ENCODE measurements around the gene CNTNAP5.

CNTNAP5 gene

GRCh38 chr2:124836416-124836815 is 811.3 kb downstream of the CNTNAP5 start:
- ATAC-seq = no peak
- TF ChIP-seq ZNF8 (CRISPR knock-in tag; IDR thresholded peaks at IDR 0.05) = no peak
- no peak for TF ChIP-seq ARNTL (CRISPR knock-in tag; IDR thresholded peaks at IDR 0.05; ENCODE audit: borderline replicate concordance, low read depth)
- no peak for TF ChIP-seq CSRNP3 (CRISPR knock-in tag; IDR thresholded peaks at IDR 0.05)
- no peak for TF ChIP-seq ESRRG (CRISPR knock-in tag; IDR thresholded peaks at IDR 0.05)
- TF ChIP-seq PATZ1 (CRISPR knock-in tag; IDR thresholded peaks at IDR 0.05; ENCODE audit: borderline replicate concordance) = no peak
- TF ChIP-seq OSR1 (CRISPR knock-in tag; IDR thresholded peaks at IDR 0.05) = no peak
- TF ChIP-seq PPARA (CRISPR knock-in tag; IDR thresholded peaks at IDR 0.05; ENCODE audit: borderline replicate concordance) = no peak
- no peak for TF ChIP-seq RARB (CRISPR knock-in tag; IDR thresholded peaks at IDR 0.05)

GRCh38 chr2:124837496-124837895 is 812.4 kb downstream of the CNTNAP5 start:
- TF ChIP-seq OSR1 (CRISPR knock-in tag; IDR thresholded peaks at IDR 0.05) = no peak
- TF ChIP-seq ISL1 (CRISPR knock-in tag; IDR thresholded peaks at IDR 0.05) = no peak
- TF ChIP-seq CREB5 (CRISPR knock-in tag; IDR thresholded peaks at IDR 0.05; ENCODE audit: low read depth) = no peak
- TF ChIP-seq ZFP30 (CRISPR knock-in tag; IDR thresholded peaks at IDR 0.05) = no peak
- TF ChIP-seq GLIS3 (CRISPR knock-in tag; IDR thresholded peaks at IDR 0.05) = no peak
- TF ChIP-seq BACH2 (CRISPR knock-in tag; IDR thresholded peaks at IDR 0.05; ENCODE audit: borderline replicate concordance) = no peak
- TF ChIP-seq PATZ1 (CRISPR knock-in tag; IDR thresholded peaks at IDR 0.05; ENCODE audit: borderline replicate concordance) = no peak
- TF ChIP-seq ZNF565 (CRISPR knock-in tag; conservative IDR thresholded peaks at IDR 0.05; ENCODE audit: low read depth) = no peak
- no peak for TF ChIP-seq CSRNP3 (CRISPR knock-in tag; IDR thresholded peaks at IDR 0.05)
- TF ChIP-seq TOX (CRISPR knock-in tag; IDR thresholded peaks at IDR 0.05; ENCODE audit: borderline replicate concordance) = no peak
- TF ChIP-seq RARB (CRISPR knock-in tag; IDR thresholded peaks at IDR 0.05) = no peak
- TF ChIP-seq TSHZ2 (CRISPR knock-in tag; IDR thresholded peaks at IDR 0.05) = no peak
- no peak for TF ChIP-seq ARNTL (CRISPR knock-in tag; IDR thresholded peaks at IDR 0.05; ENCODE audit: borderline replicate concordance, low read depth)
- no peak for TF ChIP-seq PPARA (CRISPR knock-in tag; IDR thresholded peaks at IDR 0.05; ENCODE audit: borderline replicate concordance)
- TF ChIP-seq CSDC2 (CRISPR knock-in tag; IDR thresholded peaks at IDR 0.05) = no peak
- TF ChIP-seq POU6F1 (CRISPR knock-in tag; IDR thresholded peaks at IDR 0.05; ENCODE audit: borderline replicate concordance, low read depth) = no peak
- no peak for ATAC-seq

All from SK-N-SH treated with all-trans-retinoic acid at 6 μM for 48 hours (cell line).